MM.1S (cell line): Measurements from ENCODE around the gene NHP2.

Experiments used
- DNase-seq: peaks from one replicate; pipeline ENCODE4 v3.0.0-alpha.2; 2015
- H2AFZ ChIP-seq: fragments of 300-600 bp; sonication (generic); 2 replicates; pipeline ENCODE4 v1.6.0; 2016; ENCODE audit warnings: antibody characterized with exemption, low read length
- H3F3A ChIP-seq: fragments of 300-600 bp; sonication (generic); 2 replicates; pipeline ENCODE4 v1.6.1; 2016; ENCODE audit warnings: mild to moderate bottlenecking, antibody characterized with exemption, low read length, moderate library complexity, mixed read lengths; ENCODE audit not compliant: insufficient read depth
- H3K27ac ChIP-seq: fragments of 300-600 bp; sonication (generic); 2 replicates; pipeline ENCODE4 v1.5.1; 2016; ENCODE audit warnings: mild to moderate bottlenecking, low read length
- H3K27me3 ChIP-seq: fragments of 300-600 bp; sonication (generic); replicated peaks from 2 replicates; pipeline ENCODE4 v1.6.0; 2016; ENCODE audit warnings: low read length; ENCODE audit not compliant: insufficient read depth
- H3K36me3 ChIP-seq: fragments of 300-600 bp; sonication (generic); replicated peaks from 2 replicates; pipeline ENCODE4 v1.6.1; 2016; ENCODE audit warnings: mild to moderate bottlenecking, low read length, mixed read lengths; ENCODE audit not compliant: insufficient read depth
- H3K4me1 ChIP-seq: fragments of 300-600 bp; sonication (generic); 2 replicates; pipeline ENCODE4 v1.6.1; 2016; ENCODE audit warnings: low read length, mixed read lengths
- H3K4me2 ChIP-seq: fragments of 300-600 bp; sonication (generic); 2 replicates; pipeline ENCODE4 v1.6.0; 2016; ENCODE audit warnings: low read depth, low read length
- H3K4me3 ChIP-seq: fragments of 300-600 bp; sonication (generic); 2 replicates; pipeline ENCODE4 v1.5.1; 2016; ENCODE audit warnings: low read length, mixed read lengths
- H3K79me2 ChIP-seq: fragments of 300-600 bp; sonication (generic); 2 replicates; pipeline ENCODE4 v1.6.1; 2016; ENCODE audit warnings: mixed run types, low read length, mixed read lengths
- H3K9ac ChIP-seq: fragments of 300-600 bp; sonication (generic); 2 replicates; pipeline ENCODE4 v1.6.1; 2016; ENCODE audit warnings: low read length, mixed read lengths
- H3K9me2 ChIP-seq: fragments of 300-600 bp; sonication (generic); replicated peaks from 2 replicates; pipeline ENCODE4 v1.6.1; 2016; ENCODE audit warnings: mild to moderate bottlenecking, low read length, mixed read lengths; ENCODE audit not compliant: insufficient read depth
- H3K9me3 ChIP-seq: fragments of 300-600 bp; sonication (generic); replicated peaks from 2 replicates; pipeline ENCODE4 v1.6.1; 2016; ENCODE audit warnings: mild to moderate bottlenecking, low read length, mixed read lengths; ENCODE audit not compliant: insufficient read depth
- H4K20me1 ChIP-seq: fragments of 300-600 bp; sonication (generic); 2 replicates; pipeline ENCODE4 v1.6.1; 2016; ENCODE audit warnings: mild to moderate bottlenecking, low read length, moderate library complexity, mixed read lengths; ENCODE audit not compliant: insufficient read depth
- CTCF ChIP-seq: fragments of 300-600 bp; sonication (generic); IDR thresholded peaks from 2 replicates; pipeline ENCODE4 v1.5.1; 2016; ENCODE audit warnings: antibody characterized with exemption, low read length, mixed read lengths
- EZH2 ChIP-seq: fragments of 300-600 bp; sonication (generic); optimal IDR thresholded peaks from 2 replicates; pipeline ENCODE3; 2017; ENCODE audit warnings: low read depth, mild to moderate bottlenecking, antibody characterized with exemption, low read length, mixed read lengths
- EZH2phosphoT487 ChIP-seq: fragments of 300-600 bp; sonication (generic); IDR thresholded peaks from 2 replicates; pipeline ENCODE4 v1.6.1; 2018; ENCODE audit warnings: antibody characterized with exemption, low read length

NHP2 gene

GRCh38 chr5:178123094-178123965 lies 30.4 kb downstream of the NHP2 start:
- Histone ChIP-seq H3K4me1 (peaks cover 14% of the 10 kb centered on the region), H3K4me2 (no peak overlapping the region), H3K36me3 (no peaks in the 10 kb centered on the region), H3K4me3 (no peak overlapping the region), H3K79me2 (peaks cover 9% of the 10 kb centered on the region), H3K9me2 (no peaks in the 10 kb centered on the region), H3K27me3 (no peaks in the 10 kb centered on the region), H4K20me1 (no peaks in the 10 kb centered on the region), H3F3A (0 out of 2 replicates have a peak, but pooled peaks cover 4% of the 10 kb centered on the region), H3K9ac (no peak overlapping the region), H2AFZ (no peak overlapping the region), H3K9me3 (no peaks in the 10 kb centered on the region), H3K27ac (no peak overlapping the region)
- no peak for DNase-seq
- TF ChIP-seq EZH2: no peak
- TF ChIP-seq CTCF: no peak
- no peak for TF ChIP-seq EZH2phosphoT487

- Histone ChIP-seq H3K9ac (no peak overlapping the region; the same call in 1 of the 2 replicates), H4K20me1 (no peaks in the 10 kb centered on the region), H3F3A (0 out of 2 replicates have a peak, but pooled peaks cover 4% of the 10 kb centered on the region), H3K9me3 (no peaks in the 10 kb centered on the region), H3K4me1 (peaks cover 14% of the 10 kb centered on the region), H3K79me2 (peaks cover 9% of the 10 kb centered on the region), H3K4me2 (peak overlapping the region; percentile 95; the same call in 1 of the 2 replicates), H2AFZ (no peak overlapping the region), H3K27me3 (no peaks in the 10 kb centered on the region), H3K4me3 (no peak overlapping the region), H3K9me2 (no peaks in the 10 kb centered on the region), H3K36me3 (no peaks in the 10 kb centered on the region), H3K27ac (no peak overlapping the region)
- TF ChIP-seq EZH2 (no peak), EZH2phosphoT487 (no peak), CTCF (no peak)
- no peak for DNase-seq
Measured at GRCh38 chr5:178122346-178122745, 31.3 kb downstream of the NHP2 start.

- Histone ChIP-seq H3K79me2 (peaks cover 9% of the 10 kb centered on the region), H3K9ac (peak overlapping the region; percentile 54; the same call in 1 of the 2 replicates), H3K4me1 (peaks cover 14% of the 10 kb centered on the region), H3K4me2 (peak overlapping the region; percentile 95), H3K36me3 (no peaks in the 10 kb centered on the region), H4K20me1 (no peaks in the 10 kb centered on the region), H3K27ac (peak overlapping the region; percentile 68), H3K9me3 (no peaks in the 10 kb centered on the region), H3K4me3 (peak overlapping the region; percentile 59), H2AFZ (peak overlapping the region; percentile 89), H3K27me3 (no peaks in the 10 kb centered on the region), H3K9me2 (no peaks in the 10 kb centered on the region), H3F3A (0 out of 2 replicates have a peak, but pooled peaks cover 4% of the 10 kb centered on the region)
- TF ChIP-seq EZH2 (no peak), CTCF (no peak), EZH2phosphoT487 (no peak)
- peak; percentile 48 for DNase-seq
Measured at GRCh38 chr5:178121391-178122276, 32.1 kb downstream of the NHP2 start.
